GM12892 (cell line): Measurements from ENCODE around the gene TMEM154.
A peak's percentile ranks its signal among the peaks of the same experiment; 100 is the strongest.
"Not testable (repeated sequence)": the region's sequence is repeated elsewhere in the genome, so short reads cannot be mapped to it uniquely, and the experiment has no call there.

ENCODE experiments used
- DNase-seq: peaks from one replicate; pipeline ENCODE4 v3.0.0; 2011; ENCODE audit not compliant: insufficient read length
- FAIRE-seq: peaks from 2 replicates; lab custom pipeline; 2011; peaks lifted over from hg19 to GRCh38; lab: Jason Lieb, UNC
- POLR2A ChIP-seq: IDR thresholded peaks from 2 replicates; pipeline ENCODE4 v1.6.1; 2011; ENCODE audit warnings: low read depth, low read length, control low read depth
- POLR2AphosphoS5 ChIP-seq: IDR thresholded peaks from 2 replicates; pipeline ENCODE4 v1.6.1; 2011; ENCODE audit warnings: low read depth, low read length, control low read depth
- TAF1 ChIP-seq: IDR thresholded peaks from 2 replicates; pipeline ENCODE4 v1.6.1; 2011; ENCODE audit warnings: low read depth, mild to moderate bottlenecking, control low read depth, low read length, borderline replicate concordance

TMEM154 gene

DNA sequence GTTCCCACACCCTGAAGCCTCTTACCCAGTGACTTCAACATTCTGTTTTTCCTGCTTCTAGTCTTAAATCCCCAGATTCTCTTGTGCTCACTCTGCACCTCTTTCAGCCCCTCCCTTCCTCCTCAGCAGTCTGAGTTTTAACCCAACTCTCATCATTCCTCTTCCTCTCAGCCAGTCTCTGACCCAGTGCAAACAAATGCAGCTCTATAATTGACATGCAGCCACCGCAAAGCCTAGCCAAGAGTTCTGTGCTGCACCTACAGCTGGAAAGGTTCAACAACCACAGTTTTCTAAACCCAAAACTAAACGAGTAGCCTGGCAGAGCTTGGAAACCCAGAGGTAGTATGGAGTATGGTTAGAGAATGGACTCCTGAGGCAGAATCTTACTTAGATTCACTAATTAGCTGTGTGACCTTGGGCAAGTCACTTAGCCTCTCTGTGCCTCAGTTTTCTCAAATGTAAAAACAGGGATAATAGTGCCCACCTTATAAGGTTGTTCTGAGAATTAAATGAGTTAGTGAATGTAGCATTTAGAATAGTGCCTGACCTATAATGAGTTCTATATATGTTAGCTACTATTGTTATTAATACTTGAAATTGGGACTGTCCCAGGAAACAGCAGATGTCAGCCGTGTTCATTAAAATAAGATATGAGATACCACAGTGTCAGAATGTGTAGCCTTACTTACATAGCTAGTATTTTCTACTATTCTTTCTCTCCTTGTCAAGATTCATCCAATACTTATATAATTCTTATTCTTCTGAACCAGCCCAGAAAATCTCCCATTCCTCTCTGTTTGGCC, 3.5 kb downstream of the TMEM154 start:
- DNase-seq: no peak
- FAIRE-seq: peak; percentile 95
- TF ChIP-seq POLR2AphosphoS5 (no peak), TAF1 (no peak), POLR2A (no peak)

DNA sequence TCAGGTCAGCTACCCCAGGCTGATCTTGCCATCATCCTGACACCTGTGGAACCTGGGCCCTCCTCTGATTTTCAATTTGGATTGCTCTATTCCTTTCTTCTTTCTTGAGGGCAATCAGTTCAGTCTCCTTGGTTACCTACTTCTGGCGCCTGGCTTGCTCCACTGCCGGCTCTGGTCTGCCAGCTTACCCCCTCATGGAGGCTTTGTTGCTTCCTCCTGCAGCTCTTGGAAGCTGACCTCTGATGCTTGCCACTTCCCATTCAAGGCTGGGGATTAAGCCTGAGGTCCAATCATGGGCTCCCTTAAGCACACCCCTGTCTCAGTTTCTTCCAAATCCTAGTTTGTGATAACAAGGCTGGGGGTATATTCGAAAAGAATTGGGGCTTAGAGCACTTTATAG, 5.4 kb downstream of the TMEM154 start:
- FAIRE-seq (no peak), DNase-seq (no peak)
- TF ChIP-seq POLR2A (no peak), TAF1 (no peak), POLR2AphosphoS5 (no peak)

DNA sequence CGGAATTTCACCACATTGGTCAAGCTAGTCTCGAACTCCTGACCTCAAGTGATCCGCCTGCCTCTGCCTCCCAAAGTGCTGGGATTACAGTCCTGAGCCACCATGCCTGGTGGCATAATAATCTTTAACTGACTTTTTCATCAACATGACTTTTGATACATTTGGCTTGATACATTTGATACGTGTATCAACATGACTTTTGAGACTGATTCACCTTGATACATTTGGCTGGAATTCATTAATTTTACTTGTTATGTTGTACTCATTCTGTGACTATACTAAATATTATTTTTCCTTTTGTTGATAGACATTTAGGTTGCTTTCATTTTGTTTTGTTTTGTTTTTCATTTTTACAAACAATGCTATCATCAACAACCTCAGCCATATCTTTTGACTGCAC, 6.3 kb downstream of the TMEM154 start:
- no peak for TF ChIP-seq POLR2A
- no peak for TF ChIP-seq TAF1
- no peak for TF ChIP-seq POLR2AphosphoS5
- FAIRE-seq: no peak
- no peak for DNase-seq

DNA sequence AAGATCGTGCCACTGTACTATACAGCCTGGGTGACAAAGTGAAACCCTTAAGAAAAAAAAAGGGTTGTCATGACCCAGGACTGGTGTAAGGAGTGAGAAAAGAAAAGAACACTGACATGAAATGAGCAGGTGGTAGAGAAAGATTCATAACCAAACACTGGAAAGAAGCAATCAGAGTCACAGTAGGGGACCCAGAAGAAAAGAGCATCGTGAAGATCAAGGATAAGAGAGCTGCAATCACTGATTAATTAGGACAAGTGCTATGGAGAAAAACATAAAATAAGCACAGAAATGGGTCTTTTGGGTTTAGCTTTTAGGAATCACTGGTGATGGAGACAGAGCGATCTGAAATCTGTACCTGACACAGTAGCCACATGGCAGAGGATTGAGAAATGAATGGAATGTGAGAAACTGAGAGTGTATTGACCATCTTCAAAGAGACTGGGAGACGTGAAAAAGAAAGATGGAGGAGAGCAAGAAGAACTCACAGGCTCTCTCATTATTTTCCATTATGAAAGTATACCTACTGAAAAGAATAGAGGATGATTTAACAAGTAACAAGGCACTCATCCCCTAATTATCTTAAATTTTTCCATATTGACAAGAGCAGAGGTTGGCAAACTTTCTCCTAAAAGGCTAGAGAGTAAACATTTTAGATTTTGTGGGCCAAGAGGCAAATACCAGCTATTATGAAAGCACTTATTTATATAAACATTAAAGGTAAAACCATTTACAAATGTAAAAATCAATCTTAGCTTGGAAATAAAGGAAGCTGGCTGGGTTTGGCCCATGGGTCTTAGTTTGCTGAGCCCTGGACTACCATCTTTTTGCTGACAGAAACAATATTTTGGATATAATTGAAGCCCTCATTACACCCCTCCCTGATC, 7.3 kb downstream of the TMEM154 start:
- FAIRE-seq (no peak), DNase-seq (no peak)
- TF ChIP-seq TAF1: no peak
- TF ChIP-seq POLR2AphosphoS5: no peak
- TF ChIP-seq POLR2A: no peak

DNA sequence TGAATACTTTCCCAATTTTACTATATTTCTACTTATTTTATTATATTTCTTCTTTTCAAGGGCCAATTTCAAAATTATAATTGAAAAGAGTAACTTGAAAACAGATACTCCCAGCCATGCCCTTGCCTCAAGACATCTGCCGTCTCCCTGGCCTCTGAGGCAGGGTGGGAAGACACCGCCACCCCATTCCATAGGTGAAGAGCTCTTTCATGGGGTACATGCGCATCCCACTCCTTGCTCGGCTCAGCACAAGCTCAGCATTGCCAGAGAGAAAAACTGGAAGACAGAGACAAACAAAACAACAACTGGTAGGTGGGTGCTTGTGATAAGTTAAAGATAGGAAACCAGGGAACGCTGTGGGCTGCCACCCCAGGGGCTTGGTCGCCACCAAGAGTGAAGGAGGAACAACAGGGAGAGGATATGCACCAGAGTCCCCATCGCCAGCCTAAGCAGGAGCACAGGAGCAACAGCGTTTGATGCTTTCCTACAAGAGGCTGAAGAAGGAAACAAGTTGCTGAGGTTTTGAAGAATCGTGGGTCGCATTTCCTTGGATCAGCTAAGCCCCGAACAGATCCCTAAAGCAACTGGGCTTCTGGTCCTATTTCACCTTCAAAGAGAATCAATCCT, 11.3 kb downstream of the TMEM154 start:
- DNase-seq (no peak), FAIRE-seq (peak; percentile 61)
- no peak for TF ChIP-seq POLR2A
- TF ChIP-seq TAF1: no peak
- no peak for TF ChIP-seq POLR2AphosphoS5

DNA sequence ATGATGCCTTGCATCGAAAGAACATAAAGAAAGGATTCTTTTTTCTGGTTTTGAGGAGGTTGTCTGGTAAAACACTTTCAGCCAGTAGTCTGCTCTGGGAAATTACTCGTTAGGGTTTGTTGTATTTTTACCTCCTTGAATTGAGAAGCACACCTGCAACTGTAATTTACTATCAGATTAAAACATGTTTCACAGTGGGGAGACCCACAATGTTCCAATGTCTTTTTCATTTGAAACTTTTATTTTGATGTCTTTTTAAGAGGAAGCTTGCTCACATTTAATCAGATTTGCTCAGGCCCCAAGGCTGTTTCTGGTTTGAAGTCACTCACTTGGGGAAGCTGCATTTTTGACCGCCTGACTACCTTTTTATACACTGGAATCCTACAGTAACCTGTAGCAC, 12.0 kb downstream of the TMEM154 start:
- FAIRE-seq: no peak
- DNase-seq: no peak
- no peak for TF ChIP-seq POLR2AphosphoS5
- no peak for TF ChIP-seq TAF1
- no peak for TF ChIP-seq POLR2A

DNA sequence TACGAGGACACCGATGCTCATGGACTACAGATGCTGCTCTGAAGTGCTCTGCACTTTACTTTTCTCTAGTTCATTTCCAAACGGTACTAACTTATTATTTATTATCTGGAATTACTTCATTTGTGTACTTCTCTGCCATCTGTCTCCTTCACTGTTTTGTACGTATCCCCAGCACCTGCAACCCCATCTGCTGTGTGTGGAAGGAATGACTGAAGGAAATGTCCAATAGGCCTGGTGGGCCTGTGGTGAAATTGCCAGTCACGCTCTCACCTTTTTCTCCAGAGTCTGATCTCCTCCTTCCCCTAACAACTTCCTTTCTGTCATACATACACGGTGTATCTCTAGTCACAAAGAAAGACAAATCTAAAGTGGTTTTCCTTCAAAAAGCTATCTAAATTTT, 12.9 kb downstream of the TMEM154 start:
- FAIRE-seq (no peak), DNase-seq (no peak)

DNA sequence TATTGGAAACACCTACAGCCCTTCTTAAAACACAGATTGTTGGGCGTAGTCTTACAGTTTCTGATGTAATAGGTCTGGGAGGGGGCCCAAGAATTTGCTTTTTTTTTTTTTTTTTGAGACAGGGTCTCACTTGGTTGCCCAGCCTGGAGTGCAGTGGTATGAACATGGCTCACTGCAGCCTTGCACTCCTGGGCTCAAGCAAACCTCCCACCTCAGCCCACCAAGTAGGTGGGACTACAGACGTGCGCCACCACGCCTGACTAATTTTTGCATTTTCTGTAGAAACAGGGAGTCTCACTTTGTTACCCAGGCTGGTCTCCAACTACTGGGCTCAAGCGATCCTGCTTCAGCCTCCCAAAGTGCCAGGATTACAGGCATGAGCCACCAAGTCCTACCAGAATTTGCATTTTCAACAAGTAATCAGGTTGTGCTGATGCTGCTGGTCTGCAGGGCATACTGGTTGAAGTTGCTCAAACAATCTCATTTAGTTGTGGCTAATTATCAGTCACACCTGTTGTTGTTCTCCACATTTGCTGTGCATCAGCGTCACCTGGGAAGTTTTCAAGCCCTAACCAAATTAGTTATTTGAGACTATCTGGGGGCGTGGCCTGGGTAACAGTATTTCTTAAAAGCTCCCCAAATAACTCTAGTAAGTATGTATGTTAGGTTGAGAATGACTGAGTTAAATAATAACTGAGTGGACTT, 14.0 kb downstream of the TMEM154 start:
- no peak for TF ChIP-seq POLR2A
- TF ChIP-seq TAF1: no peak
- TF ChIP-seq POLR2AphosphoS5: no peak
- DNase-seq (no peak), FAIRE-seq (peak; percentile 91)

More for the DNA sequence above, 12.9 kb downstream of the TMEM154 start:
- TF ChIP-seq POLR2AphosphoS5: no peak
- TF ChIP-seq POLR2A: no peak
- TF ChIP-seq TAF1: no peak

DNA sequence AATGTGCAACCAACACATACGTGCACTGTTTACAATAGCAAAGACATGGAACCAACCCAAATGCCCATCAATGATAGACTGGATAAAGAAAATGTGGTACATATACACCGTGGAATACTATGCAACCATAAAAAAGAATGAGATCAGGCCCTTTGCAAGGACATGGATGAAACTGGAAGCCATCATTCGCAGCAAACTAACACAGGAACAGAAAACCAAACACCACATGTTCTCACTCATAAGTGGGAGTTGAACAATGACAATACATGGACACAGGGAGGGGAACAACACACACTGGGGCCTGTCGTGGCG, 15.8 kb downstream of the TMEM154 start:
- not testable (repeated sequence) for FAIRE-seq, DNase-seq

DNA sequence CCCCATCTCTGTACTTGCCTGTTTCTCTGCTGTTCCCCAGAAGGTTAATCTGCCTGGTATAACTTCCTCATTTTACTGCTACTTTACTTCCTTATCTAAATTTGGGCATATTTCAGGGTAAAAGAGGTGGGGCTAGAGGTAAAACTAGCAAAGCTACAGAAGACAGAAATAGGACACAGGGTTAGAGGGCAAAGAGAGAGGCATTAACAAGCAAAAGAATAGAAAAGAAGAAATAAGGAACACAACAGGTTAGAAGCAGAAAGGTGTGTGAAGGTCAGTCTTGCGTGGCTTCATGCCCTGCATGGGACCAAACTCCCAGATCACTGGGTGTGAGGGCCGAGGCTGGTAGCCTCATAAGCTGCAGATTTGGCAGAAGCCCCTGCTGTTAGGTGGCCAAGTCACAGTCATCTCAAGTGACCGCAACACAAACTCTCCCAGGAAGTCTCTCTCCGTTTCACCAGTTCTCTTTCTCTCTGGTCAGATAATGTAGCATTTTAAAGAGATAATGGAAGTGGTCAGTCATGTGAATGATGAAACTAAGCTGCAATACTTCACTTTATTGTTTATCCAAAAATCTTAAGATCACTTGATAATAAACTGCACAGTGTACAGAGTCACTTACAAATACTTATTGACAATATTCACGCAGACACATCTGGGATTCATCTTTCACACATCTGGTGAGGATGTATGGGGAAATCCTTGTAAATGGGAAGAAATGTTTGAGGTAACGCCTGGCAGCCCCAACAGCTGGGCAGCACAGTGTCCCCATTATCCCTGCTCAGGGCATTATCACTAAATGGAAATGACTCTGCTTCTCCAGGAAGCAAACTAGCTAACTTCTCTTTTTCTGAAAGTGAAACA, 16.4 kb downstream of the TMEM154 start:
- TF ChIP-seq POLR2AphosphoS5: no peak
- no peak for TF ChIP-seq TAF1
- 0 out of 2 replicates have a peak, but pooled peaks have one; percentile 3 for TF ChIP-seq POLR2A
- DNase-seq: no peak
- FAIRE-seq: peak; percentile 91

DNA sequence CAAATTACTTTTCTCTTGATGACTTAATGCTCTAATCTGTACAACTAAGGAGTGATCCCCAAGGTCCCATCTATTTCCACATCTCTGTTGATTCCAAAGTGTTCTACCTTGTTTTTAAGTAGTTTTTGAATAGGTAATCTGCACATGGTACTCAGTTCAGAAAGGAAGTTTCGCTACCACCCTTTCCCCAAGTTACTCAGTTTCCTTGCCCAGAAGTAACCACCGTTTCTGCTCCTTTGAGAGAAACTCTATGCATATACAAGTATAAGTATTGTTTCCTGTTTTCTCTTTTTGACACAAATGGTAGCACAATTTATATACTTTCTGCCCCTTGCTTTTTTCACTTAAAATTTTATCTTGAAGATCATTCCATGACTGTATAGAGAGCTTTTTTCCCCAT, 18.1 kb downstream of the TMEM154 start:
- peak; percentile 14 for FAIRE-seq
- no peak for TF ChIP-seq TAF1
- TF ChIP-seq POLR2A: no peak
- no peak for TF ChIP-seq POLR2AphosphoS5

More for the DNA sequence above, 18.1 kb downstream of the TMEM154 start:
- DNase-seq: no peak
